HUES48 (cell line): ENCODE data around the gene ADAMTS13.

Source experiments
- H3K27ac ChIP-seq: one replicate; pipeline ENCODE4 v1.7.0; 2013; ENCODE audit warnings: low read depth, low read length, inconsistent platforms
- H3K27me3 ChIP-seq: 2 replicates; pipeline ENCODE4 v1.6.1; 2013; ENCODE audit warnings: mild to moderate bottlenecking, low read length; ENCODE audit not compliant: control insufficient read depth, insufficient read depth
- H3K36me3 ChIP-seq: 2 replicates; pipeline ENCODE4 v1.6.1; 2013; ENCODE audit warnings: low read length; ENCODE audit not compliant: control insufficient read depth, insufficient read depth
- H3K4me1 ChIP-seq: 2 replicates; pipeline ENCODE4 v1.6.1; 2013; ENCODE audit warnings: mild to moderate bottlenecking, low read length; ENCODE audit not compliant: control insufficient read depth, insufficient read depth
- H3K4me3 ChIP-seq: 2 replicates; pipeline ENCODE4 v1.5.1; 2013; ENCODE audit warnings: mild to moderate bottlenecking, low read depth, low read length
- H3K9ac ChIP-seq: 2 replicates; pipeline ENCODE4 v1.6.1; 2013; ENCODE audit warnings: mild to moderate bottlenecking, low read depth, low read length, moderate library complexity
- H3K9me3 ChIP-seq: 2 replicates; pipeline ENCODE4 v1.6.1; 2013; ENCODE audit warnings: low read length; ENCODE audit not compliant: control insufficient read depth, insufficient read depth

ADAMTS13 gene

GRCh38 chr9:133454943-133455673, 32.9 kb downstream of the ADAMTS13 start:
- H3K36me3 ChIP-seq: no peaks in the 10 kb centered on the region
- H3K4me3 ChIP-seq: no peak overlapping the region
- H3K9me3 ChIP-seq: no peaks in the 10 kb centered on the region
- no peak overlapping the region for H3K27ac ChIP-seq
- H3K27me3 ChIP-seq: no peaks in the 10 kb centered on the region
- H3K4me1 ChIP-seq: 0 out of 2 replicates have a peak, but pooled peaks cover 5% of the 10 kb centered on the region
- no peak overlapping the region for H3K9ac ChIP-seq

GRCh38 chr9:133455936-133456335, 33.8 kb downstream of the ADAMTS13 start:
- Histone ChIP-seq H3K4me1 (peaks cover 10% of the 10 kb centered on the region), H3K27ac (no peak overlapping the region), H3K27me3 (no peaks in the 10 kb centered on the region), H3K9me3 (no peaks in the 10 kb centered on the region), H3K9ac (no peak overlapping the region), H3K36me3 (no peaks in the 10 kb centered on the region), H3K4me3 (no peak overlapping the region)

- no peaks in the 10 kb centered on the region for H3K36me3 ChIP-seq
- H3K9me3 ChIP-seq: no peaks in the 10 kb centered on the region
- H3K27ac ChIP-seq: no peak overlapping the region
- H3K9ac ChIP-seq: no peak overlapping the region
- H3K27me3 ChIP-seq: no peaks in the 10 kb centered on the region
- no peak overlapping the region for H3K4me3 ChIP-seq
- H3K4me1 ChIP-seq: peaks cover 12% of the 10 kb centered on the region
Measured at GRCh38 chr9:133456409-133456808, 34.2 kb downstream of the ADAMTS13 start.

- no peak overlapping the region for H3K9ac ChIP-seq
- no peaks in the 10 kb centered on the region for H3K9me3 ChIP-seq
- peaks cover 14% of the 10 kb centered on the region for H3K4me1 ChIP-seq
- no peak overlapping the region for H3K27ac ChIP-seq
- H3K27me3 ChIP-seq: no peaks in the 10 kb centered on the region
- H3K36me3 ChIP-seq: no peaks in the 10 kb centered on the region
- H3K4me3 ChIP-seq: no peak overlapping the region
Measured at GRCh38 chr9:133457233-133457632, 35.1 kb downstream of the ADAMTS13 start.

GRCh38 chr9:133457748-133458147, 35.6 kb downstream of the ADAMTS13 start:
- Histone ChIP-seq H3K27me3 (no peaks in the 10 kb centered on the region), H3K4me3 (no peak overlapping the region), H3K9me3 (no peaks in the 10 kb centered on the region), H3K9ac (no peak overlapping the region), H3K27ac (no peak overlapping the region), H3K4me1 (peaks cover 14% of the 10 kb centered on the region), H3K36me3 (no peaks in the 10 kb centered on the region)

- H3K36me3 ChIP-seq: no peaks in the 10 kb centered on the region
- peaks cover 14% of the 10 kb centered on the region for H3K4me1 ChIP-seq
- no peak overlapping the region for H3K9ac ChIP-seq
- H3K9me3 ChIP-seq: no peaks in the 10 kb centered on the region
- H3K27me3 ChIP-seq: no peaks in the 10 kb centered on the region
- H3K4me3 ChIP-seq: peak overlapping the region; percentile 63
- H3K27ac ChIP-seq: no peak overlapping the region
Measured at GRCh38 chr9:133458643-133459312, 36.6 kb downstream of the ADAMTS13 start.

- Histone ChIP-seq H3K27me3 (no peaks in the 10 kb centered on the region), H3K9ac (peak within 1 kb of the TSS; percentile 87), H3K36me3 (0 out of 2 replicates have a peak, but pooled peaks cover 4% of the 10 kb centered on the region), H3K9me3 (no peaks in the 10 kb centered on the region), H3K4me3 (peak within 1 kb of the TSS; percentile 93), H3K4me1 (peaks cover 14% of the 10 kb centered on the region), H3K27ac (peak within 1 kb of the TSS; percentile 95)
Measured at GRCh38 chr9:133459476-133460404, 37.6 kb downstream of the ADAMTS13 start, which contains the start of gene CACFD1. TSS of gene CACFD1 (plus strand) at chr9:133459978. CDS start at chr9:133460067, 89 bp downstream.

GRCh38 chr9:133460405-133461175, 38.4 kb downstream of the ADAMTS13 start:
- Histone ChIP-seq H3K9me3 (no peaks in the 10 kb centered on the region), H3K4me1 (peaks cover 14% of the 10 kb centered on the region), H3K36me3 (peaks cover 9% of the 10 kb centered on the region; the same call in 1 of the 2 replicates), H3K4me3 (peak overlapping the region; percentile 93), H3K27ac (peak overlapping the region; percentile 95), H3K9ac (peak overlapping the region; percentile 12; the same call in 1 of the 2 replicates), H3K27me3 (no peaks in the 10 kb centered on the region)

GRCh38 chr9:133461975-133462374, 39.8 kb downstream of the ADAMTS13 start:
- H3K9ac ChIP-seq: no peak overlapping the region
- H3K27me3 ChIP-seq: no peaks in the 10 kb centered on the region
- peaks cover 14% of the 10 kb centered on the region for H3K4me1 ChIP-seq
- no peaks in the 10 kb centered on the region for H3K9me3 ChIP-seq
- H3K4me3 ChIP-seq: no peak overlapping the region
- peaks cover 9% of the 10 kb centered on the region; the same call in 1 of the 2 replicates for H3K36me3 ChIP-seq
- H3K27ac ChIP-seq: no peak overlapping the region

GRCh38 chr9:133463234-133463863, 41.2 kb downstream of the ADAMTS13 start:
- Histone ChIP-seq H3K27ac (no peak overlapping the region), H3K4me1 (peaks cover 14% of the 10 kb centered on the region), H3K36me3 (peaks cover 9% of the 10 kb centered on the region; the same call in 1 of the 2 replicates), H3K27me3 (no peaks in the 10 kb centered on the region), H3K4me3 (no peak overlapping the region), H3K9me3 (no peaks in the 10 kb centered on the region), H3K9ac (no peak overlapping the region)
